ENCODE results near the gene CD300LG.

The CD300LG gene

DNA sequence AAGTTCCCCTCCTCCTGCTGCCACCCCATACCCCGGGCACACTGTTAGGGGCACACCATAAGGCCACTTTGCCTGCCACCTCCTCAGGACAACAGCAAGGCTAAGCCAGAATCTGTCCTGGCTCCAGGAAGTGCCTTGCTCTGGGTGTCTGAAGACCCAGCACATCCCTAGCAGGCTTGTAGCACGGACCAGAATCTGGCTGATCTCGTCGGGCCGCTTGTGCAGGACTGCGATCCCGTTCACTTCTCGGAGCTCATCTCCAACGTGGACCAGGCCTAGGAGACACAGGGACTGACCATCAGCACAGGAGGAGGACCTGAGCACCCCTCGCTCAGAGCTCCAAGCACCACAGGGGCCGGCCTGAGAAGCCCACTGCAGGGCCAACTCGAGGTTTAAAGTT lies 21.4 kb upstream of the CD300LG start:
- no peak for DNase-seq (ENCODE audit: low spot score)

DNA sequence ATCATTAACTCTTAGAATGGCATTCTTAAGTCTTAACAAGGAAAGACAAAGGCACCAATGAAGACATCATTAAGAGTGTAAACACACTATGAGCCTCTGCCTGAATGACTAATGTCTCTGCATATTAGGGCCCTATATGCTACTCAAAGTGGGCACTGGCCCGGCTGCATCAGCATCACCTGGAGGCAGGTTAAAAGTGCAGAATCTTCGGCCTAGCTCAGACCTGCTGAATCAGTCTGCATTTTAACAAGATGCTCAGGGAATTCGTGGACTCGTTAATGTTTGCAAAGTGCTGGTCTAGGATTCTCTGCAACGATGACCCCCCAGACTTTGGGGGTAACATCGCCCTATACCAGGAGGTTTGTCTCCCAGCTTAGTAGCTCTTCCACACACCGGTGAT lies 20.8 kb upstream of the CD300LG start:
- no peak for DNase-seq (ENCODE audit: low spot score)

DNA sequence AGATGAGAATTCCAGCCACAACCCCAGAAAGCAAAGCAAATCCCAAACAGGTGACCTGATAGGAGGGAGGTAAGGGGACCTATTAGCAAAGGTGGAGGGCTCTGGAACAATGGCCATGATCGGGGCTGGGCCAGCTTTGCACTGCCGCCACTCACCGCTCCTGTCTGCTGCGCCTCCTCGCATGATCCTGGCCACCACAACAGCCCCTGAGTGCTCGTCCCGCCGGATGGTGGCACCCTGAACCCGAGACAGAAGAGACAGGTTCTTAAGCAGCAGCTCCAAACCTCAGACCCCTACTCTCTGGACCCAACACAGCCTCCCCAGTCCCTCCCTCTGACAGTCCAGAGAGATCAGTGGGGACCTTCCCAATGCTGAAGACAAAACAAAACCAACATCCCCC lies 19.4 kb upstream of the CD300LG start:
- DNase-seq (ENCODE audit: low spot score) = no peak

DNA sequence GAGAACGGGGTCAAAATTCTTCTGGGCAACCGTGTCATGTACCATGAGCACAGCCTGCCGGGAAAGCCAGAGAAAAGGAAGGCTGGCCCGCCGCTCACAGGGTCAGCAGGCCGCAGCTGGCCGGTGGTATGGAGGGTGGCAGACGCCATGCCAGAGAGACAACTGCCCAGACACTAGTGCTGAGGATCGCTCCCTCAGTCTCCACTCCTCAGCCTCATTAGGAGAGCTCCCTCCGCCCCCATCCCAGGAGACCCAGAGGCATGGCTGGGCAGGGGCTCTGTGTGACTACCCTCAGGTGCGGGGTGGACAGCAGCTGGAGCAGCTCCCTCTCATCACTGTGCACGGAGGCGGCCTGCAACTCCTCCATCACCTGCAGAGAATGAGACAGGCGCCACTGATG lies 17.2 kb upstream of the CD300LG start:
- DNase-seq (ENCODE audit: low spot score) = no peak

DNA sequence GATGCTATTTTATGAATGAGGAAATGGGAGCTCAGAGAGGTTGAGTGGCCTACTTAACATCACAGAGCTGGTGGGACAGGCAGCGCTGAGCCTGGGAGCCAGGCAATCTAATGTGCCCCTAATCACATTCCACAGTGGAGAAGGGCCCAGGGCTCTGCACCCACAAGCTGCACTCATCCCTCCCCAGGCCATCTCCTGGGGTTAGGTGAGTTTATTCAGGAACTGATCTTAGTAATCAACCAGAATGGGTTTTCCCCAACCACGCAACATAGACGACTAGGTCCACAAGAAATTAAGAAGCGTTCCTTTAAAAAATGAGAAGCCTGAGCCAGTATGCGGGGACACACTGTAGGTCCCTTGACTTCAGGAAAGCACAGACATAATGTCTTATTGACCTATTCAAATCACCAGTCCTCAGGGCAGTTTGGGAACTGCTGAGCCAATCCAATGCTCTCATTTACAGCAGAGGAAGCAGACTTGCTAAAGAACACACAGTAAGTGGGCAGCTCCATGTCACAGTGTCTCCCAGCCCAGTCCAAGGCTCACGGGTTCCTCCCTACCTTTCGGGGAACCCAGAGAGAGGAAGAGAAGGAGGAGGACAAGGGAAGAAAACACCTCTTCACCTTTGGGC lies 16.4 kb upstream of the CD300LG start:
- no peak for DNase-seq (ENCODE audit: low spot score)

DNA sequence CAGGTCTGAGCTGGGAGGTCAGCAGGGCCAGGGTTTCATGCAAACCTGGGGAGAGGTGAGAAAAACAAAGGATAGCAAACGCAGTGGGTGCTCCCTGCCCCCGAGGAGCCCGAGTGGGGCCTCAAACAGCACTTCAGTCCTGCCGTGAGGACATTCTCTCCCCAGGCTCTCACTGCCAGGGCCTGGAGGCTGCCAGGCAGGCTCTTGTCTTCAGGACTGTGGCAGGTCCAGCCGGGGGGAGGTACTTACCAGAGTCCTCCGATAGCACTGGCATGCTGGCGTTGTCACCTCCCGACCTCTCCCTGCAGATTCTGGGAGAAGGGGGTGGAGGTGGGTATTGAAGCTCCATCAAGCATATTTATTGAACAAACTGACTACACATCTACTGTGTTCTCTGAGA lies 15.3 kb upstream of the CD300LG start:
- DNase-seq (ENCODE audit: low spot score) = no peak

DNA sequence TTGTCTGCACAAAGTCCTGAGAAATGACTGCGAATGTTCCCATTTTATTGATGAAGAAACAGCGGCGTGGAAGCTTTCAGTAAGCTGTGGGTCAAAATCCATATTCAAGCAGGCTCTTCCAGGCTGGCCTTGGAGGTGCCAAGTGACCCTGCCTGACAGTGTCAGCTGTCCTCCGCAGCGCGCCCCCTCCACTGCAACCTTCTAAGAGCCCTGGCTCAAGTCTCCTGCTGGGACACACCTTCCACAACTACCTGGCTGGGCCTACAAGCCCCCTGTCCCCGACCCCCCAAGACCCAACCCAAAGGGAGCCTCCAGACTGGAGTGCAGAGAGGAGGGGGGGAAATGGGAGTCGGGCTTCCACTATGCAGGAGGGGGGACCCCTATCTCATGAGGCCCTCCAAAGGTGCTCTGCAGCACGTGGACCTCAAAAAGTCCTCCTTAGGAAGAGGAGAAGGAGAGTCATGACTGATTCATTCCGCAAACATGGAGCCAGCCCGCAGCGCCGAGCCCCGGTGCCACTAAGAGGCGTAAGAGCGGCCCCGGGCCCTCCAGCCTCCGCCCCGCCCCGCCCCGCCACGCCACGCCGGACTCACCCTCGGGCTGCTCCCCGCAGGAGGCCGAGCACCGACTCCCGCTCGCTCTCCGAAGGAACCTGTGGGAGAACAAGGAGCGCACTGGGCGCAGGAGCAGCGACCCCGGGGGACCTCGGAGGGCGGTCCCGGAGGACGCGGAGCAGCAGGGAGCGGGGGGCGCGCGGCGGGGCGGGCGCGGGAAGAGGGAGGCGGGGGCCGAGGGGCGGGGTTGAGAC lies 14.6 kb upstream of the CD300LG start:
- DNase-seq (ENCODE audit: low spot score) = peak; percentile 57

DNA sequence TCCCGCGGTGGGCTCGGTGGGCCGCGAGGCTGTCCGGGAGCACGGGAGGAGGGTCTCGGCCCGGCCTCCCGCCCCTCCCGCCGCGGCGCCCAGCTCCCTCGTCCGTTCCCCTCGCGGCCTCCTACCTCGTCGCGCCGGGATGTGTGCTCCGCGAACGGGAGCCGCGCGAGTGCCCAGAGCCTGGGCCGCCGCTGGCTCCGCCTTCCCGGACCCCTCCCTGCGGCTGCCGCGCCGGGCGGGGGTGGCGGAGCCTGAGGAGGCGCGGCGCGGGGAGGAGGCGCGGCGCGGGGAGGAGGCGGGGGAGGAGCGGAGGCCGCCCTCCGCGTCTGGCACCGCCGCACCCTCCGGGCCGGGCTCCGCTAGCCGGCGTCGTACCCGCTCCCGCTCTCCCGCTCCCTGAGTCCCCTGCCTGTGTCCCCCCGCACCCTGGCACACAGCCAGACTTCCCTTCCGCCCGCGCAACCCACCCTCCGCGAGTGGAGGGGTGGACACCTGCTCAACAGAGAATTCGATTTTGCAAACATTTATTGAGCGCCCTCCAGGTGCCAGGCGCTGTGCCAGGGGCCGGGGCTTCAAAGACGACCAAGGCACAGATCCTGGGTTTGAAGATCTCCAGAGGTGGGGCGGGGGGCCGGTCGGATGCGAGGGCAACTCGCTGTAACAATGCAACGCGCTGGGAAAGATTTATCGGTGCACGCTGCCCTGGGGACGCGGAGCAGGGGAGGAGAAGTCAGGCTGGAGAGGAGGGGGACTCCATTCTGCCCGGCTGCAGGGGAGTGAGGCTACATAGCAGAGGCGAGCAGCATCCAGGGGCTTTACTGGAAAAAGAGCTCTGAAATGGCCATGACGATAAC lies 13.8 kb upstream of the CD300LG start, which contains the start of gene MPP3:
TSS of gene MPP3 (minus strand) at position 171 of the 854 bp plus-strand sequence. CDS start 1,240 bp downstream, outside the sequence.
- peak; percentile 66 for DNase-seq (ENCODE audit: low spot score)

DNA sequence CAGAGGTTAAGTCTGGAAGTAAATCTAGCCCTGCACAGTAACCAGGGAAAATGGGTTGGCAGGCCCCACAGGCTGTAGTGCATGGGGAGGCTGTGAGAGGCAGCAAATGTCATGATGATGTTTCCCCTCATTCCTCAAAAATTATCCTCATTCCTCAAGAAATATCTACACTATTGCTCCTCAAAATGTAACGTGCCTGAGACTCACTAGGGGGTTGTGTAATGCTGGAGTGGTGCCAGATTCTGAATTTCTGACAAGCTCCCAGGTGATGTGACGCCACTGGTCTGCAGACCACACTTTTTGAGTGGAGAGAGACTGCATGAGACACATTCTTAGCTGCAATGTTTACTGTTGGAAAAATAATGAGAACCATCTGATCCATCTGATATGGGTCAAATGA lies 12.9 kb upstream of the CD300LG start:
- DNase-seq (ENCODE audit: low spot score) = no peak

DNA sequence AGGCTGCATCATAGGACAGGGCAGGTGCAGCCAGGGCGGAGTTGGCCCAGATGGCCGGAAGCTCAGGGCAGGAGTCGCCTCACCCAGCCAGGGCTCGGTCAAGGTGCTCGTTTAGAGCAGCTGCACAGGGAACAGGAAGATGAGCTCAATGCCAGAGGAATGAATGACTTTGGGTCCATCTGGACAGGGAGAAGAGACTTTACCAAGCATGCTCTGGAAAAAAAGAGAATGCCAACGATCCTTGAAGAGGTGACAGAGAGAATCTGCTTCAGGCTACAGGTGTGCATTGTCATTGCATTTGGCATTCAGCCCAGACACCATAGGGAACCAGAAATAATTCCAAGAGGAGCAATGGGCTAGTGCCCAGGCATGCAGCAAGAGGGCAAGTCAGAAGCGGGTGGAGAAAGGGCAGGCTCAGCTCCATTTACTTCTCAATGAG lies 7.3 kb upstream of the CD300LG start:
- peak; percentile 78 for DNase-seq (ENCODE audit: low spot score)

DNA sequence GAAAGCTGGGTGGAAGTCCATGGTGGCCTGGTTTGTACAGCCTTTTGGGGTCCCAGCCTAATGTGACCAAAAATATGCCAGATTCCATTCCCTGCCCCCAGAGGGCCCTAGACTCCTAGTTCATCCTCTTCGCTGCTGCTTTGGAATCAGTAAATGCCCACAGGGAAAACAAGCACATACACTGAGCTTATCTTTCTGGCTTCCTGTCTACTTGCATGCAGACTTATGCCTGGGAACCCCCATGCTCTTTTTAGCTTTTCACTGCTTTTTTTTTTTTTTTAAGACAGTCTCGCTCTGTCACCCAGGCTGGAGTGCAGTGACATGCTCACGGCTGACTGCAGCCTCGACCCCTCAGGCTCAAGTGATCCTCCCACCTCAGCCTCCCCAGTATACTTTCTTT lies 6.2 kb upstream of the CD300LG start:
- DNase-seq (ENCODE audit: low spot score) = peak; percentile 23

DNA sequence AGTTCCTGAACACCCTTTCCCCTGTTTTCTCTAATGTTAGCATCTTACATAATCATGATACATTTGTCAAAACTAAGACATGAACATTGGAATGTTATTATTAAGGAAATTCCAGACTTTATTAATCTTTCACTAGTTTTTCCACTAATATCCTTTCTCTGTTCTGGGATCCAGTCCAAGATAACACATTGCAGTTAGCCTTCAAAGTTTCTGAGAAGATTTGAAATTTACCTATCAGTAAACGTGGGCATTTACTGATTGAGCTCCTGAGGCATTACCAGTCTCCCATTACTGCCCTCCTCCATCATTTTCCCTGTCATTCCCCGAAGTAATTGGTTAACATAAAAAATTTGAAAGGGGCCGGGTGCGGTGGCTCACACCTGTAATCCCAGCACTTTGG lies 5.7 kb upstream of the CD300LG start:
- DNase-seq (ENCODE audit: low spot score) = no peak

DNA sequence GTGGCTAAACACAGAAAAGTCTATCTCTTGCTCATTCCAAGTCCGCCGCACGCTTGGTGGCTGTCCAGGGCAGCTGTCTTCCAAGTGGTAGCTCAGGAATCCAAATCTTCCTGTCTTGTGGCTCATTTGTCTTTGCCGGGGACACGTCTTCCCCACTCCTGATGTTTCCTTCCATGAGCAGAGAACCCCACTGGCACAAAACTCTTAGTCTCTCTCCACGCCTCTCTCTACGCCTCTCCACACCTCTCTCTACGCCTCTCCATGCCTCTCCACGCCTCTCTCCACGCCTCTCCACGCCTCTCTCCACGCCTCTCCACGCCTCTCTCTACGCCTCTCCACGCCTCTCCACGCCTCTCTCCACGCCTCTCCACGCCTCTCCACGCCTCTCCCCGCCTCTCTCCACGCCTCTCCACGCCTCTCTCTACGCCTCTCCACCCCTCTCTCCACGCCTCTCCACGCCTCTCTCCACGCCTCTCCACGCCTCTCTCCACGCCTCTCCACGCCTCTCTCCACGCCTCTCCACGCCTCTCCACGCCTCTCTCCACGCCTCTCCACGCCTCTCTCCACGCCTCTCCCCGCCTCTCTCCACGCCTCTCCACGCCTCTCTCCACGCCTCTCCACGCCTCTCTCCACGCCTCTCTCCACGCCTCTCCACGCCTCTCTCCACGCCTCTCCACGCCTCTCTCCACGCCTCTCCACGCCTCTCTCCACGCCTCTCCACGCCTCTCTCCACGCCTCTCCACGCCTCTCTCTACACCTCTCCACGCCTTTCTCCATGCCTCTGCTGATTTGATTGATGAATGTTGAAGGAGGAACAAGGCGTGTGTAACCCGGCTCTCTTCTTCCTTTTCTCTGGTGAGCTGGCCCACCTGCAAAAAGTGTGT lies 4.6 kb upstream of the CD300LG start:
- peak; percentile 61 for DNase-seq (ENCODE audit: low spot score)

DNA sequence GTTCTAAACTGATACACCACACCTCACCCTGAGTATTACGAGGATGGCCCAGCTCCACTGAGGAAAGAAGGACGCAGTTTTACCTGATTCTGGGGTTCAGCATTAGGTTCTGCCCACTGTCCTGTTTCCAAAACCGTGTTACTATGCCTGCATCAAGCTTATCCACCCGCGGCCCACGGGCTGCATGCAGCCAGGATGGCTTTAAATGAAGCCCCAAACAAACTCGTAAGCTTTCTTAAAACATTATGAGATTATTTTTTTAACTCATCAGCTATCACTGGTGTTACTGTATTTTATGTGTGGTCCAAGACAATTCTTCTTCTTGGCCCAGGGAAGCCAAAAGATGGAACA lies 4.0 kb upstream of the CD300LG start:
- DNase-seq (ENCODE audit: low spot score) = no peak

DNA sequence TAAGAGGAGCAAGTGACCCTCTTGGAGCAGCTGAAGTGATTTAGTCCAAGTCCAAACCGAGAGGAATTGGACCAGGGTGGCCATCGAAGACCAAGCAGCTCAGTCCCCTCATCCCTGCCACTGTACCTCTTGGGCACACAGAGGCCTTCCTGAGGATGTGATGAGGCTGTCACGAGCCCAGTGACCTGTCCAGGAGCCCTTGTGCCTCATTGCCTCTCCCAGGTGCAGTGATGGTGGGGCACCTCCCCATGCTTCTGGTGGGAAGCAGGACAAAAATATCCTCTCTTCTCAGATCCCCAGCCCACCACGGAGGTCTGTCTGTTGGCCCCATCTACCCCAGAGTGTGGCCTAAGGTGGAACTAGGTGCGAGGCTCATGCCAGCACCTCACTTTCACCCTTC lies 2.7 kb upstream of the CD300LG start:
- no peak for DNase-seq (ENCODE audit: low spot score)

DNA sequence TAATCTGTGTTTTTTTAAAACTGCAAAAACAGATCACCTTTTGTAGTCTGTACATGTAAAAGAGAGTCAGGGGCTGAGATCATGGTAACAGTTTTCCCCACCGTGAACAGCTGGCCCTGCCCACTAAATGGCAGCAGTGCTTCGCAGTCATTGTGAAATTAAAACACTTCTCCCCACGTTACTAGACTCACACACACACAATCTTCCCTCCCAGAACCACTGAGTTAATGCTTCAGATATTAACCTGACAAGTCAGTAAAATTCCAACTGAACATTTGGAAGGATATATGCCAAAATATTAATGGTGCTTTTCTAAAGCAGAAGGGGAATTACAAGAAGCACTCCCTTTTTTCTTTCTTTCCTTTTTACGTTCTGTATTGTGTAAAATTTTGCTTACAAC lies 1.2 kb upstream of the CD300LG start:
- no peak for DNase-seq (ENCODE audit: low spot score)

DNA sequence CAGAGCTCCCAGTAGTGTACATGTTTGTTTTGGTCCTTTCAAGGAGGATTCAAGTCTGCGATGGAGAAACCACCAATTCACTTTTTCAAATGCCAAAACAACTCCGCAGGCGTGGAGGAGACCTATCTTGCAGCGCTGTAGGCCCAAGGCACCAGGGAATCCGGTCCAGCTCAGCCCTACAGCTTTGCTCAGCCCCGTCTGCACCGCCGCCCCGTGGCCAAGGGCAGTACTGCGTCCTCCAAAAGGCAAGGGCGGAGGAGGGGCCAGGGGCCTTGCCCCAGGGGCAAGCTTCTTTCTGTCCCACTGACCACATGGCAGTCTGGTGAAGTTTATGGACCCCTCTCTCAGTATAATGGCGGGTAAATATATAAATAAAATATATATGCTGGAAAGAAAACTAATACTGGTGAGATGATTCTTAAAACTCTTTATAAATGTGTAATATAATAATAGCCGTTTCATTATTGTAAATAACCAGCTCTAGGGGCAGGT lies 709 bp upstream of the CD300LG start:
- peak; percentile 57 for DNase-seq (ENCODE audit: low spot score)

DNA sequence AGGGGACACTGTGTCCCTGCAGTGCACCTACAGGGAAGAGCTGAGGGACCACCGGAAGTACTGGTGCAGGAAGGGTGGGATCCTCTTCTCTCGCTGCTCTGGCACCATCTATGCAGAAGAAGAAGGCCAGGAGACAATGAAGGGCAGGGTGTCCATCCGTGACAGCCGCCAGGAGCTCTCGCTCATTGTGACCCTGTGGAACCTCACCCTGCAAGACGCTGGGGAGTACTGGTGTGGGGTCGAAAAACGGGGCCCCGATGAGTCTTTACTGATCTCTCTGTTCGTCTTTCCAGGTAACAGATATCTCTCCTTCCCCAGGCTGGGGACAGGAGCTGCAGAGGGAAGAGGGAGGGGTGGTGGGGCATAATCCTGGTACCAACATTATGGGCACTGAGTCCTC lies 1.6 kb downstream of the CD300LG start:
- DNase-seq (ENCODE audit: low spot score) = no peak

DNA sequence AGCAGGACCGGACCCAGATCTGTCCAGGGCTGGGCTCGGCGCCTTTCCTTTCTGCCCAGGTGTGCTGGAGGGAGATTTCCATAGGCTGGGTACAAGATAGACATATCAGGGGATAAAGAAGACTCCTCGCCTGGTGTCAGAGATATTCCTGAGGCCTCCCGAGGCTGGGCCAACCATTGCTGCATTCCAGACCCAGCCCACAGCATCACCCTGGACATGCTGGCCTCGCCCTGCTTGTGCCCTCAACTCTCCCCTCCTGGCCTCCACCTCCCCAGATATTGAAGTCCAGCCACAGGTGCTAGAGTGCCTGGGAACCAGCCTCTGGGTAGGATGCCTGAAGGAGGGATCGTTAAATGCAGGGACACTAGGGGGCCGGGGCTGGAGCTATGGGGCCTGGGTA lies 2.1 kb downstream of the CD300LG start:
- DNase-seq (ENCODE audit: low spot score) = no peak

DNA sequence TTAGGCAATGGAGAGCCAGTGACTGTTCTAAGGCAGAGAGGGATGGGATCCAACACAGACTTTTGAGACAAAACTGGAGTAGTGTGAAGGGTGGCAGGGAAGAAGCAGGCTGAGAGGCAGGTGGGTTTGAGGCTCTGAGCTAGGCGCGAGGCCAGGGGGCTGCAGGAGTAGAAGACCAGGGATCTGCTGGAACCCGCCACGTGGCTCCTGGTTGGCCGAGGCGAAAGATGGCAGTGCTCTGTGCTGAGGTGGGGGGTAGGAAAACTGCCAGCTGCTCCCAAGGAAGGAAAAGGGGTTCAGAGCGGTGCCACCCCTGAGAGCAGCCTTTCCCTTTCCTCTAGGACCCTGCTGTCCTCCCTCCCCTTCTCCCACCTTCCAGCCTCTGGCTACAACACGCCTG lies 5.6 kb downstream of the CD300LG start:
- no peak for DNase-seq (ENCODE audit: low spot score)

DNA sequence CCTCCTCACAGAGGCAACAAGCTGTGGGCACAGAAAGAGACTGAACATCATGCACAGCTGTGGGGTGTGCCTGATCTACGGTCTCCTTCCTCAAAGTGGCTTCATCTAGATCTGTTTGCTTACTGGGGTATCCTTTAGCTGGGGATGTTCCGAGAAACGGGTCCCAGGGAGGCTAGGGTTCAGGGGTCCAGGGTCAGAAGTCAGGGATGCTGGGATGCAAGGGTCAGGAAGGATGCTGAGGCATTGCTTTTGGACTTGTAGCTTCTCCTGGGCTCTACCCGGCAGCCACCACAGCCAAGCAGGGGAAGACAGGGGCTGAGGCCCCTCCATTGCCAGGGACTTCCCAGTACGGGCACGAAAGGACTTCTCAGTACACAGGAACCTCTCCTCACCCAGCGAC lies 6.6 kb downstream of the CD300LG start:
- DNase-seq (ENCODE audit: low spot score) = no peak

DNA sequence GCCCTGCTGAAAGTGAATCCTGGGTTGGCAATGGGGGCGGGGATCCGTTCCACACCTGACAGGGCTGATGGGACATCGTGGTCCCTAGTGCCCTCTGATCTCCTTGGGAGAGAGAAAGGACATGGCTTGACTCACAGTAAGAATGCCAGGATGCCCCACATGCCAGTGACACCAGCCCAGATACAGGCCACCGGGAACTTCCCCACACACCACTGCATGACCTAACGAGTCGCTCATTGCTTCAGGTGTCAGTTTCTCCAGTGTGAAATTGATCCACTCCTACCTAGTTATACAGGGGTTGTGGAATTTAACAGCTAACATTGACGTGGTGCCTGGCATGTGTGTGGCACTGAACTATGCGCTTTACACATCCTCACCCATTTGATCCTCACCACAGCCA lies 7.5 kb downstream of the CD300LG start:
- DNase-seq (ENCODE audit: low spot score) = no peak

Data from SW480 (cell line).